ENCODE measurements around the gene CACNB4.
A peak's percentile ranks its signal among the peaks of the same experiment; 100 is the strongest.
"Not testable (repeated sequence)": the region's sequence is repeated elsewhere in the genome, so short reads cannot be mapped to it uniquely, and the experiment has no call there.

The CACNB4 gene

GRCh38 chr2:152016181-152017120, 82.4 kb downstream of the CACNB4 start:
- no peak for DNase-seq

GRCh38 chr2:152015552-152015951, 83.3 kb downstream of the CACNB4 start:
- DNase-seq = no peak

DNA sequence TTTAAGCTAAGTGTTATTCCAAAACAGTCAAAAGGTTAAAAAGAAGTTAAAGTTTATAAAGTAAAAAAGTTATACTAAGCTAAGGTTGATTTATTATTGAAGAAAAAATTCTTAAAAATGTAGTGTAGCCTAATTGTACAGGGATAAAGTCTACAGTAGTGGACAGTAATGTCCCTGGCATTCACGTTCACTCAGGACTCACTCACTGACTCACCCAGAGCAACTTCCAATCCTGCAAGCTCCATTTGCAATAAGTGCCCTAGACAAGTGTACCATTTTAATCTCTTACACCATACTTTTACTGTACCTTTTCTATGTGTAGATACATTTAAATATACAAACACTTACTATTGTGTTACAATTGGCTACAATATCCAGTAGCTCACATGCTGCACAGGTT, 86.1 kb downstream of the CACNB4 start:
- DNase-seq = no peak

GRCh38 chr2:152011724-152012123, 87.1 kb downstream of the CACNB4 start:
- DNase-seq = no peak

- no peak for DNase-seq
Observed at GRCh38 chr2:152005607-152006006, 93.2 kb downstream of the CACNB4 start.

- not testable (repeated sequence) for DNase-seq
Observed at GRCh38 chr2:152003283-152003682, 95.6 kb downstream of the CACNB4 start.

DNA sequence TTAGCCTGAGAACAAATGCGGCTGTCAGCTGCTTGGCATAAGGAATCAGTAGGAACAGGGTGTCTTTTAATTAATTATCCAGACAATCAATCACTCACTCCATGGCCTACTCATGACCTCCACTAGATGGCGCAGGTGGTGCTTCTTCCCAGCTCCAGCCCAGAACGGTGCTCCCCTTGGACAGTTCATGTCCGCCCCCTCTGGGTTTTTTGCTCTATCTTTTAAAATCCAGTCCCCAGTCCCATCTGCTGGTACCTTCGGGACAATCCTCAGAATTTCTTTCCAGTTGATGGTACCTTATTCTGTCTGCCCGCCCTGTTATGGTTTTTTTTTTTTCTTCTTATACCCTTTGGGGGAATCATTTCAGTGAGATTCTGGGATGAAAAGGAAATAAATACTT, 99.8 kb downstream of the CACNB4 start:
- DNase-seq = peak; percentile 54 to 59

GRCh38 chr2:151996243-151997003, 102.4 kb downstream of the CACNB4 start:
- no peak for DNase-seq

DNA sequence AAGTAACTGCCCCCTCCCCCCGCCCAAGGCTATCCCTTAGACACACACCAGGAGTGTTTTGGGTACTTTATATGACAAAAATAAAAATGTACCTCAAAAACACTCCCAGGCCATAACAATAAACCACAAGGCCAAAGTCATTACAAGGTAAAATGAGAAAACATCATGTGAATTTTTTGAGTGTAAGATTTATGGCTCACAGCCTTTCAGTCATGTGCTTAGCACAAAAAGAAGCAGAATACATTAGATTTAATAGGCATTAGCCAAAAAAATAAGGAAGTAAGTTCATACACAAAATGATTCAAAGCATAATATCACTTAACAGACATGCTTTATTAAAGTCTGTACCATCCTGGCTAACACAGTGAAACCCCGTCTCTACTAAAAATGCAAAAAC, 103.7 kb downstream of the CACNB4 start:
- DNase-seq = no peak

- not testable (repeated sequence) for DNase-seq
Observed at GRCh38 chr2:151994178-151994577, 104.7 kb downstream of the CACNB4 start.

DNA sequence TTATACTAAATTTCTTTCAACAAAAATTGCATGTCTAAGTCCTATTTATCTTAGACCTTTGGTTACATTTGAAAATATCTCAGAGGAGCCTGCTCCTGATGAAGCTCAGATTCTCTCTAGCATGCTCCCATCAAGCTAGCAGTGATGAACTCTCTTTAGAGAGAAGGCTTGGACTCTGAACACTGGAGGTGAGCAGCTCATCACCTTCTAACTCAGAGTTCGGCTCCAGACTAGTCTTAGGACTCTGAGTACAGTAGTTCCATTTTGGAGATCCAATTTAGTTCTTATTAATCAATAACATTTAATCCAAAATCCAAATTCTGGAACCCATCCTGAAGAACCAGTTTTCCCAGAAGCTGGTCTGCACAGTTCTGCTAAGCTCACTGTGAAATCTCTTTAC, 107.8 kb downstream of the CACNB4 start:
- no peak for DNase-seq

- DNase-seq = no peak
Observed at GRCh38 chr2:151989378-151989777, 109.5 kb downstream of the CACNB4 start.

DNA sequence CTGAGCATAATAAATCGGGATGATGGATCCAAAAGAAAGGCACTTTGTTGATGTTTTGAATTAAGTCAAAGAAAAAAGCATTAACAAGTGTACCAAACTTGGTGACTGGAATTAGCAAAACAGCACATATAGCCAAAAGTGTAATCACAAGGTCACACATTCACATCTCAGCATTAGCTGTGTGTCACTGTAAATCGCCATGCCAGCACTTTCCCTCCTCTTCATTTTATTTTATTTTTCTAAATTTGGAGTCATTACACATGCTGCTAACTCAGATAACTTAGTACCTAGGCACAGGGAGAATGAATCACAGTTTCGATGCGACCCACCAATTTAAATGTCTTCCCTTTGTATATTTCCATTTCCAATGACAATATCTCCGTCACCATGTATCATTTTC, 111.4 kb downstream of the CACNB4 start:
- DNase-seq = no peak

DNA sequence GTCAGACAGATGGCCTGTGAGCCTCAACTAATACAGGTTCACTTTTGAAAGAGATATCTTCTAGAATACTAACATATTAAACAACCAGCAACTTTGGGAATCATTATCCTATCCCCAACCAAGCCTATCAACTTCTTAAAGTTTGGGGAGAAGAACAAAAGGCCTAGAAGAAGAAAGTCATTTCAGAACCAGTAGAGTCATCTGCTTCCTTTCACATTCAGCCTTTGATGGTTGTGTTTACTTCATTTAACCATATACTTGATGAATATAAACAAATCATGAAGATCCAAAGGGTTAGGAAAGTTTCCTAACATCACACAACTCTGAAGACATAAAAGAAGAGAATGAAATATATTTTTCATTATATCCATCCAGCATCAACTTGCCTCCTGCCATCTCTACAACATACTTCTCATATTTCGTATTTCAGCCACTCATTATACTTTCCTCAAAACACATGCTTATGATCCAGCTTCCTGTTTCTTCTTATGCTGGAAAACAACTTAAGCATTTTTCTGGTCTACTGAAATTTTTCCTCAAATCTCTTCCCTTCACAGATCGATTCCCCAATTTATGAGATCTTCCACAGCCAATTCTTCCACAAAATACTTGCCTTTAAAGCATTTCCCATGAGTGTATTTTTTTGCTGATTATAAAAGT, 114.3 kb downstream of the CACNB4 start:
- no peak for DNase-seq

DNA sequence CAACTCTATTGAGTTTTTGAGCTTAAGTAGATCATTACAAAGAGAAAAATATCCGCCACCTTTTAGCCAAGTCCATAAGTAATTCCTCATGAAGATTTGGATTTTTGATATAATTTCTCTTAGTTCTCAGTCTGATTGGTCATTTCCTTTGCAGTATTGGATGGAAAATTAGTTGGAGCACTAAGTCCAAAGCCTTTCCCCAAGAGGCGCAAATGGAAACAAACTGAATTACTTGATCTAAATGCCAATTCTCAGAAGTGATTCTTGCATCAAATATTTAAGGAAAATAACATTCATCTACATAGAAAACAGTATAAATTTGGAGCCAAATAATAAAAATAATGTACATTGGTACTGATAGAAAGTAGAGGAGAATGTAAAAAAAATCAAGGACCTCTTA, 115.6 kb downstream of the CACNB4 start:
- DNase-seq = no peak

DNA sequence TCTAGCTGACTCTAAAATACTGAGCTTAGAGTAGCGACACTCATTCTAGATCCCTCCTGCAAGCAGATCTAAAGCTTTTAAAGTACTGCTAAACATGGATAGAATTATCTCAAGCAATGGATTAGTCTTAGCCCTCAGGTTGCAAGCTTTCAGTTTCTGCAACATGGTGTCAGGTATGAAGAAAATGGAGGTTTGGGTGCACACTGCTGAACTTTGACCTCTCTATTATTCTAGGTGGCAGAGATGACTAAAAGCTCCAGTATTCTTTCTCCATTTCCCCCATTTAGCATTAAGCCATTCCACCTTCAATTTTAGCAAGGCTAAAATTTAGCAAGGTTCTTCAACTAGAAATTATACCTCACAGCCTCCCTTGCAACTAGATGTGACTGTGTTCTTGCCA, 117.0 kb downstream of the CACNB4 start:
- DNase-seq = no peak

GRCh38 chr2:151979694-151980093, 119.2 kb downstream of the CACNB4 start:
- no peak for DNase-seq

DNA sequence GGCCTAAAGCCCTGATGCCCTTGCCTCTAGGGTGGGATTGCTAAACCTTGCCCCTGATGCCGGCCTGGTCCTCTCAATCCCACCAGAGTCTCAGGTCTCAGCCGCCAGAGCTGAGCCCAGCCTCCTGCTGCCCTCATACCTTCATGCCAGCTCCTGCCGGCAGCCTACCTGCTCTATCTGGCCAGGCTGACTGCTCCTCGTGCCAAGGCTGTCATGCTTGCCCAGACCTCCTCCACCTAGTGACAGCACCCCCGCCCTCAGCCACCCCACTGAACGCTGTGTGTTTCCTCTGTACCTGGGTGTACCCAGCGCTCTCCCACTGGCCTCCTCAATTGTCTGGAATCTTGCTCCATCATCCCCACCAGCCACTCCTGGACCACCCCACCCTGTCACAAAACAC, 120.1 kb downstream of the CACNB4 start:
- no peak for DNase-seq

GRCh38 chr2:151977631-151978030, 121.2 kb downstream of the CACNB4 start:
- DNase-seq = no peak

DNA sequence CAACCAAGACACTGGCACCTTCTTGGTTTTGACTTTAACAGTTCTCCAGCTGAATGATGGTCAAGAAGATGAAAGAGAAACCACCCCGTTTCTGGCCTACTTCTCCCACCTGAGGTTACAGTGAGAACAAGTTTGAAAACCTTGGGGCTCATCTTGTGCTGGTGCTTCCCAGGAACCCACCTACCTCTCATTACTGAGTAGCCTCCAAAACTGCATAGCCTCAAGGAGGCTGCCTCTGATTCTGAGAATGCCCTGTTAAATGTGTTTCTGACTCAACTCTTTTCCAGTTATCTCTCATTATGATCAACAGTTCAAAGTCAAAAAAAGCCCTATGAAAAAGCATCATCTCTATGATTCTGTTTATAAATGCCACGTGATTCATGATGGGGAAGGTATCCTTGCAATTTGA, 121.9 kb downstream of the CACNB4 start:
- DNase-seq = no peak

DNA sequence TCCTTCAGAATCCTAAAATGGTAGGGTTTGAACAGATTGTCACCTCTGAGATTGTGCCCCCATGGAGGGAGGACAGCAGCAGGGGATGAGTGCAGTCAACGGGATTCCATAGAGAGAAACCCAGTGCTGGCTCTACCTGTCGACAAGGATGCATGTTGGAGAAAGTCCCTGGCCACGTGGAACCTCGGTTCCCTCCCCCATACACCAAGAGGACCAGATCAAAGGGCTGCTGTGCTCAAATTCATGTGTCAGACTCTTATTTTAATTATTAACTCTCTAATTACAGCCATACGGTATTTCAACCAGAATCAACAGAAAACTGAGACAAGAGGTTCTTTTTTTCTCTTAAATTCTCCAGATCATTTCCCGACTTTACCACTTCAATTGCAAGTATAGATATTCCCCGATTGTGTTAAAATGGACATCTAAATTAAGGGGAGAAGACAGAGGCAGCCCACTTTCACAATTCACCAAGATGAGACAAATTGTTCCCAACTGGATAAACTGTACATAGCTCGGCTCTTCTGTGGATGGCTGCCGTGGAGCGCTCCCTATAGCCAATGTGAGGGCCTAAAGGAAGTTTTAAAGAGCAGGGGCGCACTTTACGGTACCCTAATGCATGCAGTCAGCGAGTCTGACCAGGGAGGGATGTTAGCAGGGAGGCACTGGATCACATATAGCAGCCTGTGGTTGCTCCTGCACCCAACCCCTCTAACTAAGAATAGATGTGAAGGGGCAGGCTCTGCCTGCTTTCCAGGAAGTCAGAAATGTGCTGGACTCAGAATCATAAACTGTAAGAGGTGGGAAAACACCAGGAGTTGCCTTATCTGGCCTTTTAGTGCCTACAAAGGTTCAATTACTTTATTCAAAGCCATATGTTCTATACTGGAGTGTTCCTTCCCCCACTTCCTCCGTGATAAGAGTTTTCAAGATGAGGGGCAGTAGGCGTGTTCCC, 123.1 kb downstream of the CACNB4 start:
- DNase-seq = no peak

GRCh38 chr2:151974988-151975387, 123.9 kb downstream of the CACNB4 start:
- DNase-seq = no peak

- DNase-seq = peak in 1 of 2 donors; percentile 2
Observed at GRCh38 chr2:151973901-151974199, 125.0 kb downstream of the CACNB4 start.

All from stimulated activated CD4-positive, alpha-beta T cell treated with anti-CD3 and anti-CD28 coated beads, Interleukin-2, amount 100 ng/mL, for 24 hours (primary cell).